Endodermal cell (in vitro differentiated cells): ENCODE measurements around the gene GEMIN4. TPM values are rescaled to one million over a fixed set of nuclear protein-coding genes. Genes with fewer than 3 reads are reported as not detected.
A peak's percentile ranks its signal among the peaks of the same experiment; 100 is the strongest.

ENCODE experiments used
- DNase-seq: peaks from one replicate; pipeline ENCODE4 v3.0.0-alpha.2; 2017
- H3K27ac ChIP-seq: 2 replicates; pipeline ENCODE4 v1.5.1; 2013; ENCODE audit warnings: mild to moderate bottlenecking, low read depth, low read length, moderate library complexity
- H3K27me3 ChIP-seq: 2 replicates; pipeline ENCODE4 v1.6.1; 2013; ENCODE audit warnings: mild to moderate bottlenecking, low read length, moderate library complexity; ENCODE audit not compliant: insufficient read depth, control insufficient read depth, poor library complexity, severe bottlenecking
- H3K36me3 ChIP-seq: 2 replicates; pipeline ENCODE4 v1.7.0; 2013; ENCODE audit warnings: mild to moderate bottlenecking, low read length, moderate library complexity; ENCODE audit not compliant: control insufficient read depth, insufficient read depth
- H3K4me1 ChIP-seq: one replicate; pipeline ENCODE4 v1.7.0; 2013; ENCODE audit warnings: low read length; ENCODE audit not compliant: control insufficient read depth, insufficient read depth
- H3K4me3 ChIP-seq: 2 replicates; pipeline ENCODE4 v1.5.1; 2013; ENCODE audit warnings: mild to moderate bottlenecking, low read length, moderate library complexity
- H3K9ac ChIP-seq: 2 replicates; pipeline ENCODE4 v1.6.1; 2013; ENCODE audit warnings: mild to moderate bottlenecking, low read length, moderate library complexity; ENCODE audit not compliant: poor library complexity, severe bottlenecking; ENCODE audit errors: extremely low read depth
- H3K9me3 ChIP-seq: 2 replicates; pipeline ENCODE4 v1.6.1; 2013; ENCODE audit warnings: mild to moderate bottlenecking, low read length, moderate library complexity; ENCODE audit not compliant: control insufficient read depth
- H3K27ac Mint-ChIP-seq: 2 replicates; pipeline ENCODE4 v1.8.0; 2020; ENCODE audit warnings: mixed read lengths
- H3K27me3 Mint-ChIP-seq: 2 replicates; pipeline ENCODE4 v1.8.0; 2021; ENCODE audit warnings: mild to moderate bottlenecking, mixed read lengths; ENCODE audit not compliant: insufficient read depth
- H3K36me3 Mint-ChIP-seq: 2 replicates; pipeline ENCODE4 v1.8.0; 2020; ENCODE audit warnings: low read depth, mixed read lengths
- H3K4me1 Mint-ChIP-seq: 2 replicates; pipeline ENCODE4 v1.8.0; 2020; ENCODE audit warnings: mixed read lengths
- H3K4me3 Mint-ChIP-seq: 2 replicates; pipeline ENCODE4 v1.8.0; 2020; ENCODE audit warnings: mild to moderate bottlenecking, moderate library complexity, mixed read lengths
- H3K9me3 Mint-ChIP-seq: 2 replicates; pipeline ENCODE4 v1.8.0; 2020; ENCODE audit warnings: mild to moderate bottlenecking, mixed read lengths
- CTCF ChIP-seq: fragments of 200-600 bp; sonication (generic); conservative IDR thresholded peaks from 2 replicates; pipeline ENCODE4 v1.5.0; 2021; ENCODE audit warnings: antibody characterized with exemption, mild to moderate bottlenecking
- WGBS, 2 experiments: methylation state at CpG; one replicate each; pipeline versions ENCODE4 v1.1.5 to v1.1.7; 2013; ENCODE audit warnings: missing lambda C conversion rate in 2 of 2, mixed read lengths in 1 of 2; ENCODE audit not compliant: insufficient coverage in 1 of 2, insufficient read length in 1 of 2; 5-methylcytosine and 5-hydroxymethylcytosine counted together
- total RNA-seq, 2 donors: library from RNA; stranded (reverse); fragmentation: NEBNext Ultra II Directional in 1 of 2; extraction: Animal tissue kit (Norgen Biotek cat#: 25700) in 1 of 2; gene quantifications; 2 replicates in 1 of 2; 3 replicates in 1 of 2; pipeline ENCODE4 v1.2.1, GENCODE V29; 2021

Gene GEMIN4
- total RNA-seq, 2 donors from 2014 or later, result 30.3 to 36.2 TPM

GRCh38 chr17:732067-732901 lies 19.8 kb downstream of the GEMIN4 start, which contains the start of gene TLCD3A:
Gene TLCD3A, plus strand, starts transcription at chr17:732596. Its CDS starts 52 bp downstream, at chr17:732648.
- H3K4me3 ChIP-seq, result peak within 1 kb of the TSS; percentile 86
- H3K36me3 ChIP-seq, result peaks cover 24% of the 10 kb centered on the region
- peaks cover 3% of the 10 kb centered on the region for H3K4me1 ChIP-seq
- H3K27ac ChIP-seq, result no peak within 1 kb of the TSS
- Mint-ChIP-seq H3K27me3 (peaks cover 44% of the 10 kb centered on the region), H3K9me3 (no peaks in the 10 kb centered on the region), H3K4me3 (peak within 1 kb of the TSS; percentile 81), H3K4me1 (peaks cover 9% of the 10 kb centered on the region), H3K36me3 (peaks cover 16% of the 10 kb centered on the region), H3K27ac (peak within 1 kb of the TSS; percentile 70)
- peaks cover 7% of the 10 kb centered on the region for H3K27me3 ChIP-seq
- no peaks in the 10 kb centered on the region for H3K9me3 ChIP-seq
- WGBS, 2 experiments, result 0% methylated on average over 33 to 123 of the region's 126 CpGs
- DNase-seq, result peak; percentile 89
- peak within 1 kb of the TSS; percentile 29 for H3K9ac ChIP-seq
- no peak for TF ChIP-seq CTCF

GRCh38 chr17:731644-732066 lies 20.4 kb downstream of the GEMIN4 start:
- WGBS, 2 experiments, result 21 to 30% methylated on average over 5 to 26 of the region's 26 CpGs
- H3K36me3 Mint-ChIP-seq, result peaks cover 16% of the 10 kb centered on the region

GRCh38 chr17:728911-729310 lies 23.2 kb downstream of the GEMIN4 start:
- Mint-ChIP-seq H3K9me3 (no peaks in the 10 kb centered on the region), H3K4me1 (peaks cover 17% of the 10 kb centered on the region), H3K27ac (no peak overlapping the region), H3K36me3 (peaks cover 4% of the 10 kb centered on the region), H3K4me3 (no peak overlapping the region), H3K27me3 (peaks cover 54% of the 10 kb centered on the region)
- Histone ChIP-seq H3K27ac (no peak overlapping the region), H3K9ac (no peak overlapping the region), H3K9me3 (no peaks in the 10 kb centered on the region), H3K36me3 (peaks cover under 1% of the 10 kb centered on the region), H3K27me3 (peaks cover 7% of the 10 kb centered on the region), H3K4me1 (peaks cover 3% of the 10 kb centered on the region), H3K4me3 (no peak overlapping the region)
- no peak for DNase-seq
- WGBS, 2 experiments, result 88 to 100% methylated on average over 4 to 5 of the region's 5 CpGs
- TF ChIP-seq CTCF, result no peak

More at GRCh38 chr17:731644-732066, 20.4 kb downstream of the GEMIN4 start:
- H3K27me3 Mint-ChIP-seq, result peaks cover 49% of the 10 kb centered on the region
- Histone ChIP-seq H3K9ac (no peak overlapping the region), H3K27ac (no peak overlapping the region), H3K36me3 (peaks cover 22% of the 10 kb centered on the region), H3K27me3 (peaks cover 7% of the 10 kb centered on the region), H3K4me3 (peak overlapping the region; percentile 78), H3K4me1 (peaks cover 3% of the 10 kb centered on the region), H3K9me3 (no peaks in the 10 kb centered on the region)
- H3K27ac Mint-ChIP-seq, result no peak overlapping the region
- H3K4me3 Mint-ChIP-seq, result peak overlapping the region; percentile 81
- DNase-seq, result no peak
- H3K4me1 Mint-ChIP-seq, result peaks cover 13% of the 10 kb centered on the region
- no peaks in the 10 kb centered on the region for H3K9me3 Mint-ChIP-seq
- no peak for TF ChIP-seq CTCF
